RPMI8226 (cell line): ENCODE data around the gene PEG3.

ENCODE experiments used
- DNase-seq: peaks from one replicate; pipeline ENCODE4 v3.0.0-alpha.2; 2015

Gene PEG3

DNA sequence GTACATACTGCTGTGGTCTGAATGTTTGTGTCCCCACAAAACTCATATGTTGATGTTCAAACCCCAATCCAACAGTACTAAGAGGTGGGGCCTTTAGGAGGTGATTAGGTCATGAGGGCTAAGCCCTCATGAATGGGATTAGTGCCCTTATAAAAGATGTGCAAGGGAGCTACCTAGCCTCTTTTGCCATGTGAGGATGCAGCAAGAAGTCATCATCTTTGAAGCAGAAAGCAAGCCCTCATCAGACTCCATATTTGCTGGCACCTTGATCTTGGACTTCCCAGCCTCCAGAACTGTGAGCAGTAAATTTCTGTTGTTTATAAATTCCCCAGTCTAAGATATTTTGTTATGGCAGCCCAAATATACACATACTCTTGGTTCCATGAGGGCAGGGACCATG, 33.9 kb downstream of the PEG3 start:
- DNase-seq: no peak
